ENCODE data around the gene LRFN5. TPM values are rescaled to one million over a fixed set of nuclear protein-coding genes. Genes with fewer than 3 reads are reported as not detected.

LRFN5 gene
- total RNA-seq, 1 donor from 2014 or later = not detected

DNA sequence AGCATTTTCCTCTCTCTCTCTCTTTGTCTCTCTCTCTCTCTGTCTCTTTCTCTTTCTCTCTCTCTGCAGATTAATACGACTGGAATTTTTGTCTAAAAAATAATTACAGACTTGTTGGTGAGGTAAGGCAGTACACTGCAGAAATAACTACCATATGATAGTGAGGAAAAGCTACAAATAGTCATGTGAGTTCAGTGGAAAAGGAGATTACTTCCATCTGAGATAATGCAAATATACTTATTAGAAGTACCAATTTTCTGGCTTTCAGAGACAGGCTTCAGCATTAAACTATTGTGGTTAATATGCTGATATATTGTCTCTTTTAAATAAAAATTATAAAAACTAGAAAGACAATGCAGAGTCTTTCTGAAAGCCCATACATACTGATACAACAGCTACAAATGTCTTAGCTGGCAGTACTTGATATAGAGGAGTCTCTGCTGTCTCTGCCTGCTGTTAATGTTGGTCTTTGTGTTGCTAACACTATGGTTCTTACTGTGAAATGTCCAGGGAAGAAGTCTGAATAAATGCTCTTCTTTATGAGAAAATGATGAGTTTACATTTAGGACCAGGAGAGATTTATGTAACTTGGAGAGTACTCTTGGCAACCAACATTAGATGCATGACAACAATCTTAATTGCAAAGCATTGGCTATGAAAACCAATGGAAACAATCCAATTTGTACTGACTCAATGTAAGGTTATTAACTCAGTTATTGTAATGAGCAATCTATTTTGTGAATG lies 167.0 kb downstream of the LRFN5 start:
- DNase-seq (ENCODE audit: low read depth, low spot score) = no peak

DNA sequence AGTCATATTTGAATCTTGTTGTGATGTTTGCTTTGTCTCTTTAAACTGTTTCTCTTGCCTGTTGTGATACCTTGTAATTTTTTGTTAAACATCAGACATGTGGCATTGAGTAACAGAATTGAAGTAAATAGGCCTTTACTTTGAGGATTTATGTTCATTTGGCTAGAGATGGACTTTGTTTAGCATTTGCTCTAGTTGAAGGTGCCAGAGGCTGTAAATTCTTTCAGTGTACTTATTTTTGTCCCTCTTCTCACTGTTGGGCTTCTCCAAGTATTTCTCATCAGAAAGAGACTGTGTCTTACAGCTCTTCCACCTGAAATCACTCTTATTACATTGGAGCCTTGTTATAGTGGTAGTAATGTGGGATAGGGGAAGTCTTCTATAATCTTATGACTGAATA lies 175.8 kb downstream of the LRFN5 start:
- DNase-seq (ENCODE audit: low read depth, low spot score) = no peak

- no peak for DNase-seq (ENCODE audit: low read depth, low spot score)
Observed at GRCh38 chr14:41783403-41783802, 176.7 kb downstream of the LRFN5 start.

GRCh38 chr14:41785696-41786095 lies 179.0 kb downstream of the LRFN5 start:
- DNase-seq (ENCODE audit: low read depth, low spot score) = no peak

DNA sequence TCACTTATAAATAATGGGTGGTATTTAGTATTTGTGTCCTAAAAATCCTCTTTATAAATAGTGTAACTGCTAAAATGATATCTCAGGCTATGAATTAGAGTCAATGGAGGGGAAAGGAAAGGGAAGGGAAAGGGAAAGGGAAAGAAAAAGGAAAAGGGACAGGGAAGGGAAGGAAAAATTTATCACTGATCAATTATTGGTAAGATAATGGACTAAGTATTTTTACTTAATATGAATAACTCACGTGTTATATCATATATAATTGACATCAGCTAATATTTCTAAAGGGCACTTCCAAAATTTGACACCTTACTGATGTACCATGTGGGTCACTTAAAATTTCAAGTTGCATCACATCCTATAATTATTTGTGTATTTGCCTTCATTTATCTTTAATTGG lies 193.1 kb downstream of the LRFN5 start:
- DNase-seq (ENCODE audit: low read depth, low spot score) = no peak

DNA sequence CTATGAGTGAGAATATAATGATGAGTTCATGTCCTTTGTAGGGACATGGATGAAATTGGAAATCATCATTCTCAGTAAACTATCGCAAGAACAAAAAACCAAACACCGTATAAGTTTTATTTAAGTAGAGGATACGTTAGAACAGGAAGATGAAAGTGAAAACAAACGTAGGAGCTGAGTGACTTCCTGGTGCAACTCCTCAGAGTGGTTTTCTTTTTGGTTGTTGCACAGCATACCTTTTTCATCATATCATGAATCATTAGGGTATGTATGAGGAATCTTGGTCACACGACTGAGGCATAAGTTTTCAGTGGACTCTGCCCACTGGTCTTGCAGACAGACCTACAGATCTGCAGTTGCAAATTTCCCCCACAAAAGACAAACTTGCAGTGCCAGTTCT lies 199.0 kb downstream of the LRFN5 start:
- DNase-seq (ENCODE audit: low read depth, low spot score) = no peak

DNA sequence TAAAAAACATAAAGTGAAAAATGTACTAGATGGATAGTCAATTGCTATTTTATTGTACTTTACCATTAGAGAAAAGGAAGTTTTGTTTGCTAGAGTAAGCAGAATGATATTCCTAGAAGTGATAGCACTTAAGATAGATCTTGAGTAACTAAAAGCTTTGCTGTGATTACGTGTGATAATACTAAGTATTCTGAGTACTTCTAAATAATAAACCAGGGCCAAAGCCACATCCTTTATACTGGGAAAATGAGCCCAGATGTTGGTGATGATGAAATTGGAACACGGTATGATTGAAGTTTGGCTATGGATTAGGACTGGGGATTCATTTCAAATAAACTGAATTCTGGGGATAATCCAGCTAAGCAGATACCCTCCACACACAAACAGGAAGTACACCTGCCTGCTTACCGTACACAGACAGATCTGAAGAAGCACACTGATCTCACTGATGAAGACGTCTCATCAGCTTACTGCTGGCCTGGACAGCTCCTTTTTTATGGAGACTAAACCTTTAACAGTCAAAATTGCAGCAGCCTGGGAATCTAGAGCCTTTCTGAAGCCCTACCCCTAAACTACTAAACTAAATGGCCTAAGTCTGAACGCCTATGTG lies 199.8 kb downstream of the LRFN5 start:
- DNase-seq (ENCODE audit: low read depth, low spot score) = no peak

DNA sequence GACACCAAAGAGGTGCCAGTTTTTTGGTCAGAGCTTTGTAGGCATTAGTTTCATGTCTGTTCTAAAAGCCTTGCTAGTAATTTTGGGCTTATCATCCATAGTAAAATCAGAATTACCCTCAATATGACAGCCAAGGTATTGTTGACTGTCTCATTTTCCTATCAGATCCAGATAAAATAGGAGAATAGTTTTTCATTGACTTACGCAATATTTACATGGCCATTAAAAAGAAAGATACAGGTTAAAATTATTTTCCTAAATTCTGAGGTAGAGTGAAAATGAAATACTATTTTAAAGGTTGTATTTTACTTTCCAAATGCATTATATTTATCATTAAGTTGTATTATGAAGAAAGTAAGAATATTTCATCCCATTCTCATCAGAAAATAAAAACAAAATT lies 203.7 kb downstream of the LRFN5 start:
- DNase-seq (ENCODE audit: low read depth, low spot score) = no peak

DNA sequence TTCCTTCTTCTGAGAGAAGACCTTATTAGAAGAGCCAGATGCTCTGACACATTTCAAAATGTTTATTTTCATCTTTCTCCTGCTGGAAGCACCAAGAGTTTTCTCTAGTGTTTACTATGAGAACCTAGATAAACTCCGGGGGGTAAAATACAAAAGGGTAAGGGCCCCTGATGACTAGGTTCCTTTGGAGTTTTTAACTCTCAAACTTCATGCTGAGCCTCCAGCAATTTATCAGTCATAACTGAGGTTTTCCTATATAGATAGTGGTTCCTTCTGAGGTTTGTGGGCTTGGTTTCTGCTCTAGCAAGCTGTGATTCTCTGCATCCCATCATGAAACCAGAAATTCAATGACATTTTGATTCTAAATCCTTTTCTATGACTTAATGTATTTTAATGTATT lies 210.9 kb downstream of the LRFN5 start:
- no peak for DNase-seq (ENCODE audit: low read depth, low spot score)

GRCh38 chr14:41824441-41824840 lies 217.8 kb downstream of the LRFN5 start:
- DNase-seq (ENCODE audit: low read depth, low spot score) = no peak

DNA sequence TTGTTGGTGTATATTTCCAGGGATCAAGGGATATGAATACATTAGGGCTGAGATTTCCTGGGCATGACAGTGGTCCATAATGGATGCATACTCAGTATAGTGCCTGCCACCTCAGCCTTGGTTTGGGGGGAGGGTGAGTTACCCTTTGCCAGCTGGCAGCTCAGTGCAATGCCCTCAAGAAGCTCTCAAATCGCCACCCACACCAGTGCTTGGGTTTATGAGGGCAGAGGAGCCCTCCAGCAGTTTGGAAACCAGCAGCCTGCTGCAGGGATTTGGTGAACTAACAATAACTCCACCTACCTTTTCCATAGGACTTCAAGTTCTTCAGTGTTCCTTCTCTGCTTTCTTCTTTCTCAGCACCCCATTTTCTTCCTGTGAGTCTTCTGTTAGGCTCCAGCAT lies 218.9 kb downstream of the LRFN5 start:
- DNase-seq (ENCODE audit: low read depth, low spot score) = no peak

- no peak for DNase-seq (ENCODE audit: low read depth, low spot score)
Observed at GRCh38 chr14:41830714-41831406, 224.2 kb downstream of the LRFN5 start.

- no peak for DNase-seq (ENCODE audit: low read depth, low spot score)
Observed at GRCh38 chr14:41839661-41840060, 233.0 kb downstream of the LRFN5 start.

GRCh38 chr14:41859336-41859735 lies 252.7 kb downstream of the LRFN5 start:
- no peak for DNase-seq (ENCODE audit: low read depth, low spot score)

- no peak for DNase-seq (ENCODE audit: low read depth, low spot score)
Observed at GRCh38 chr14:41860586-41860985, 253.9 kb downstream of the LRFN5 start.

GRCh38 chr14:41865894-41866293 lies 259.2 kb downstream of the LRFN5 start:
- DNase-seq (ENCODE audit: low read depth, low spot score) = no peak

DNA sequence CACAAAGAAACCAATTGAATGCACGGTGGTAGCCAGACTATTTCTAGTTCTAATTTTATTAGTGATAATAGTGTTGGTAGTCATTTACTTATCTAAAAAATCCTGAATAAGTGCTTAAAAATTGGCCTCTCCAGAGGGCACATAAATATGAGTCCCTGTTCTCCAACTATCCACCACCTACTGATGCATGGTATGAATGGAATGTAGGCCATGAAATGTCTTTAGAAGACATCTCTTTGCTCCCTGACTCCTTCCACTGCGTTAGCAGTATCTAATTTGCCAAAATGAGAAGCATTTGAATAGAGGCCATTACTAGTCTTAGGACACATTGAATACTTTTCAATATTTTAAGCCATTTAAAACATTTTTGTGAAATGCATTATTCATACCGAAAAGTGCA lies 261.7 kb downstream of the LRFN5 start:
- no peak for DNase-seq (ENCODE audit: low read depth, low spot score)

DNA sequence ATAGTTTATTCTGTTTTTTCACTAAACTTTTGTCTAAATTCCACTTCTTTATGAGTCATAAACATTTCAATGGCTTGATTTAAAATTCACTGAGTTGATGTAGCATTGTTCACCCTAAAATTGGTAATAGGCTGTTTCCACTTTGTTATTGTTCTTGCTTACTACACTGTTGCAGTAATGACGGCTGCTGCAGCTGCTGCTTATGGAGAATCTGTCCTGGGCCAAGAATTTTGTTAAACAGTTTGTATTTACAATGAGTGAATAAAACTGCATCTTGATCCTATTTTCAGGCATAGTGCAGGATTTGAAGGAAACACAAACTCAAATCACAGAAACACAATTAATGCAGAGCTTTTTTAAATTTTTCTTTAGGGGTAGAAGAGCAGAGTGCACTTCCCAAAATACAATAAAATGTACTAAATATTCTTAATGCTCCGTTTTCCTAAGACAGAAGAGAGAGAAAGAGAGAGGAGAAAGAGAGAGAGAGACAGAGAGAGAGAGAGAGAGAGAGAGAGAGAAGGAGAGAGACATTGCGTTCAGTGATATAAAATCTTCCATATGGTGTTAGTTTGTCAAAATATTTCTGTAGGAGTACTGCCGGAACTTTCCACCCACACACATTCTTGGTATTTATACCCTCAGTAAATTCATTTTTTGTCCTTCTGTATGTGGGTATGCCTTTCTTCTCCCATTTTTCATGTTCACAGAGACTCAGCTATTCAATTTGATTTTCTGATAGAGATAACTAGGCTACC lies 266.4 kb downstream of the LRFN5 start:
- no peak for DNase-seq (ENCODE audit: low read depth, low spot score)

DNA sequence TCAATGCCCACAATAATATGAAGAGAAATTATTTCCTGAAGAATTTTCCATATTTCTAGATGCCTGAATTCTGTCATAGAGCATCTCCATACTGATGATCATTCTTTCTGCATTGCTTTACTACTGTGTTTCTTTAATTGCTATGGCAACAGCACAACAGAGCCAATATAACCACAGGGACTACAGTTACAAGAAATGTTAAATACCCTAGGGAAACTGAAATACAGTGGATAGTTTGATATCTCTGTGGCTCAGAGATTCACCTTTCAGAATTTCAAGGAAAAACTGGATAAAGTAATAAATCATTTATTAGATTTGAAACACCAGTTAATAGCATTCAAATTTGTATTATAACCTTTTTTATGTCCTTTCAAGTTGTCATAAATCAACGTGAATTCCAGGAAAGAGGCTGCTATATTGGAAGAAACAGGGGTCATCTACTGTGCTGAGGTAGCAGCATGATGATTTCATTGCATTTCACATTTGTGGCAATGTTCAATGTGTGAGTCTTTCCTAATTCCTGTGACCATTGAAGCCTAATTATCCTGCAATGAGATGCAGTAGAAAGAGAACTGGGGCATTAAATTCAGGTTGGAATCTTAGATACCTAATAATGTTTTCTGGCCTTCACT lies 267.1 kb downstream of the LRFN5 start:
- DNase-seq (ENCODE audit: low read depth, low spot score) = no peak

DNA sequence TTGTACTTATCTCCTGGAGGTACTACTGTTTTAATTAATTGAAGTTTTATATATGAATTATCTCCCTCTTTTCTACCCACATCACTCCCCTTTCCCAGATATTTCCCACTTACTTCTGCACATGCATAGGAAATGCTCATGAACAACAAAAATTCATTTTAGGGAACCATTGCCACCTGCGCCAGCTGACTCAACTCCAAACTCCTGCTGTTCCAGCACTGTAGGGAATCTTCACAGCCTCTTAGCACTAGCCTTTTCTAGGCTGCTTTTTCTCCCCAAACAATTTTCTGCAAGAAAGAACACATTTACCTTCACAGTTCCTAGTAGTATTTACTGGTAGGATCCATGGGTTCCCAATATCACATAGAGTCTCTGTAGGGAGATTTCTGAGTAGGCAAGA lies 268.4 kb downstream of the LRFN5 start:
- no peak for DNase-seq (ENCODE audit: low read depth, low spot score)

DNA sequence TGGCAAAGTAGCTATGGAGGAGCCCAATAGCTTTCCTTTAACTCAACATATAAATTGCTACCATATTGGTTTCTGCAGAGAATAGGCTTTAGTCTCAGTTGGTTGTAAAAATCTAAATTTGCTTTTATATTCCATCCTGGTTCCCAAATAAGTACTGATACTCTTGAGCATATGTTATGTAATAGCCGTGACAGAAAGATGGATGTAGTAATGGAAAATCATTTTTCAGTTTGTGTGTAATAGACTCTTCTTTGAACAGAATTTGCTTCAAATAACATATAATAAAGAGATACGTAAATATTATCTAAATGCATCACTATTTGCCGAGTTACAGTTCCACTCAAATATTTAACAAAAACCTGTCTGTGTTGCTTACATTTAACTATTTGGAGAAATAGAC lies 271.6 kb downstream of the LRFN5 start:
- DNase-seq (ENCODE audit: low read depth, low spot score) = no peak

GRCh38 chr14:41891624-41892023 lies 284.9 kb downstream of the LRFN5 start:
- no peak for DNase-seq (ENCODE audit: low read depth, low spot score)

Data from pulmonary artery endothelial cell (primary cell).